HL-60 (cell line): ENCODE data around the gene C16orf95.

Source experiments
- DNase-seq, 2 experiments: peaks; one replicate each; pipeline ENCODE4 v3.0.0-alpha.2; 2010 to 2020; ENCODE audit warnings: low read depth in 1 of 2, low spot score in 1 of 2
- H3K27ac ChIP-seq: fragments of 250-450 bp; sonication (Bioruptor Pico); replicated peaks from 2 replicates; pipeline ENCODE4 v1.5.1; 2020; ENCODE audit warnings: mild to moderate bottlenecking, moderate library complexity
- H3K27me3 ChIP-seq: fragments of 250-450 bp; sonication (Bioruptor Pico); 2 replicates; pipeline ENCODE4 v1.5.1; 2021; ENCODE audit warnings: mild to moderate bottlenecking, moderate library complexity; ENCODE audit not compliant: insufficient read depth, poor library complexity, severe bottlenecking
- H3K4me3 ChIP-seq: replicated peaks from 2 replicates; pipeline ENCODE4 v1.5.1; 2011; ENCODE audit warnings: mild to moderate bottlenecking, control low read depth, low read length; ENCODE audit not compliant: insufficient read depth
- CTCF ChIP-seq: IDR thresholded peaks from one replicate; pipeline ENCODE4 v1.5.1; 2011; ENCODE audit warnings: low read length, control low read depth, inconsistent platforms; ENCODE audit not compliant: insufficient read depth
- GABPA ChIP-seq: IDR thresholded peaks from 2 replicates; pipeline ENCODE4 v1.6.1; 2012; ENCODE audit warnings: low read depth
- POLR2AphosphoS5 ChIP-seq: IDR thresholded peaks from 2 replicates; pipeline ENCODE4 v1.6.1; 2012; ENCODE audit warnings: low read depth
- REST ChIP-seq: IDR thresholded peaks from 2 replicates; pipeline ENCODE4 v1.6.1; 2012; ENCODE audit warnings: low read depth; ENCODE audit not compliant: insufficient replicate concordance
- SPI1 ChIP-seq: IDR thresholded peaks from 2 replicates; pipeline ENCODE4 v1.6.1; 2012; ENCODE audit warnings: low read depth, mild to moderate bottlenecking, borderline replicate concordance

C16orf95 gene

GRCh38 chr16:87254296-87254695 lies 62.9 kb downstream of the C16orf95 start:
- no peaks in the 10 kb centered on the region for H3K27me3 ChIP-seq
- no peak for DNase-seq
- H3K27ac ChIP-seq: no peak overlapping the region
- TF ChIP-seq GABPA: no peak
- no peak for TF ChIP-seq CTCF
- TF ChIP-seq REST: no peak
- TF ChIP-seq POLR2AphosphoS5: no peak
- TF ChIP-seq SPI1: no peak
- no peak overlapping the region for H3K4me3 ChIP-seq

- Histone ChIP-seq H3K27me3 (no peaks in the 10 kb centered on the region), H3K27ac (no peak overlapping the region)
Measured at GRCh38 chr16:87253536-87253935, 63.7 kb downstream of the C16orf95 start.

More at GRCh38 chr16:87253536-87253935, 63.7 kb downstream of the C16orf95 start:
- no peak overlapping the region for H3K4me3 ChIP-seq
- no peak for DNase-seq
- TF ChIP-seq SPI1: no peak
- TF ChIP-seq CTCF: no peak
- TF ChIP-seq POLR2AphosphoS5: no peak
- no peak for TF ChIP-seq GABPA
- TF ChIP-seq REST: no peak
